Measurements from ENCODE around the gene PPIL4.

DNA sequence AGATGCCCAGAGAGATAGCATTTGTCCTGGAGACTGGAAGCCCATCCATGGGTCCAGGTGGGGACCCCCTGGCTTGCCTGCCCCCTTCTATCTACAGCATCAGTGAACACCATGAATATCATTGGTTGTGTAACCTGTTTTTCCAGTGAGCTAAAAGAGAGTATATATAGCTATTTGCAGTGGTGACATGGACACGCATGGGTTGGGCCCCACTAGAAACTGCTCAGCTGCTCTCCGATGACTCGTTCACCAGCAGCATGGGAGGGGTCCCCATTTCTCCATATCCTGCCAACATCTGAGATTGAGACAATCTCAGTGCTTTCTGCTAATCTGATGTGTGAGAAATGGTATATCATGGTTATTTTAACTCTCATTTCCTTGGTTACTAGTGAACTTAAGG, 57.0 kb downstream of the PPIL4 start:
- TF ChIP-seq, protein P1, sequence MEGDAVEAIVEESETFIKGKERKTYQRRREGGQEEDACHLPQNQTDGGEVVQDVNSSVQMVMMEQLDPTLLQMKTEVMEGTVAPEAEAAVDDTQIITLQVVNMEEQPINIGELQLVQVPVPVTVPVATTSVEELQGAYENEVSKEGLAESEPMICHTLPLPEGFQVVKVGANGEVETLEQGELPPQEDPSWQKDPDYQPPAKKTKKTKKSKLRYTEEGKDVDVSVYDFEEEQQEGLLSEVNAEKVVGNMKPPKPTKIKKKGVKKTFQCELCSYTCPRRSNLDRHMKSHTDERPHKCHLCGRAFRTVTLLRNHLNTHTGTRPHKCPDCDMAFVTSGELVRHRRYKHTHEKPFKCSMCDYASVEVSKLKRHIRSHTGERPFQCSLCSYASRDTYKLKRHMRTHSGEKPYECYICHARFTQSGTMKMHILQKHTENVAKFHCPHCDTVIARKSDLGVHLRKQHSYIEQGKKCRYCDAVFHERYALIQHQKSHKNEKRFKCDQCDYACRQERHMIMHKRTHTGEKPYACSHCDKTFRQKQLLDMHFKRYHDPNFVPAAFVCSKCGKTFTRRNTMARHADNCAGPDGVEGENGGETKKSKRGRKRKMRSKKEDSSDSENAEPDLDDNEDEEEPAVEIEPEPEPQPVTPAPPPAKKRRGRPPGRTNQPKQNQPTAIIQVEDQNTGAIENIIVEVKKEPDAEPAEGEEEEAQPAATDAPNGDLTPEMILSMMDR (conservative IDR thresholded peaks at IDR 0.05; ENCODE audit: low read depth, low read length), result no peak
- TF ChIP-seq EZH2 (IDR thresholded peaks at IDR 0.05; ENCODE audit: borderline replicate concordance, low read depth, low read length, poor library complexity, severe bottlenecking), result no peak

Measured in A673 (cell line).